Keratinocyte (primary cell): ENCODE results near the gene KRT73.

ENCODE experiments used
- CTCF ChIP-seq, 3 experiments: IDR thresholded peaks in 1 of 3; conservative IDR thresholded peaks in 1 of 3; optimal IDR thresholded peaks in 1 of 3; 2 replicates in 2 of 3; 3 replicates in 1 of 3; pipeline versions ENCODE3 to v1.5.1; 2011; ENCODE audit warnings: low read length in 3 of 3, mild to moderate bottlenecking in 3 of 3, moderate library complexity in 2 of 3, control low read depth in 1 of 3, inconsistent platforms in 1 of 3; ENCODE audit not compliant: insufficient read depth in 2 of 3; ENCODE audit errors: extremely low read depth in 1 of 3
- EZH2 ChIP-seq: IDR thresholded peaks from one replicate; pipeline ENCODE4 v1.6.1; 2012; ENCODE audit warnings: inconsistent platforms, mild to moderate bottlenecking, low read length, moderate library complexity

GRCh38 chr12:52644078-52644415 is 25.7 kb upstream of the KRT73 start:
- TF ChIP-seq CTCF (optimal IDR thresholded peaks at IDR 0.05 in 1 of 3, IDR thresholded peaks at IDR 0.05 in 1 of 3, conservative IDR thresholded peaks at IDR 0.05 in 1 of 3; ENCODE audit: extremely low read depth in 1 of 3, insufficient read depth in 2 of 3, low read length in 3 of 3) (no peak), EZH2 (no peak)
